Measurements from ENCODE around the gene FARS2. TPM values are rescaled to one million over a fixed set of nuclear protein-coding genes. Genes with fewer than 3 reads are reported as not detected.

FARS2 gene
- total RNA-seq, 2 experiments from 2014 or later = 16.7 to 20.2 TPM

- H3K9me3 Mint-ChIP-seq (ENCODE audit: insufficient read depth) = no peaks in the 10 kb centered on the region
- H3K27ac Mint-ChIP-seq = no peak overlapping the region
- peaks cover 32% of the 10 kb centered on the region for H3K36me3 Mint-ChIP-seq (ENCODE audit: low read depth)
- ATAC-seq (no peak), DNase-seq (no peak)
- no peak overlapping the region for H3K4me3 Mint-ChIP-seq
- POLR2A ChIA-PET = no interaction called here
- H3K27me3 Mint-ChIP-seq (ENCODE audit: low read depth) = no peaks in the 10 kb centered on the region
- CTCF ChIA-PET = no interaction called here
- no peaks in the 10 kb centered on the region for H3K4me1 Mint-ChIP-seq (ENCODE audit: low read depth)
Observed at GRCh38 chr6:5250451-5250850, 10.9 kb upstream of the FARS2 start.

GRCh38 chr6:5250911-5251310, 10.4 kb upstream of the FARS2 start:
- Mint-ChIP-seq H3K9me3 (ENCODE audit: insufficient read depth) (no peaks in the 10 kb centered on the region), H3K4me1 (ENCODE audit: low read depth) (no peaks in the 10 kb centered on the region), H3K4me3 (no peak overlapping the region), H3K27me3 (ENCODE audit: low read depth) (no peaks in the 10 kb centered on the region), H3K36me3 (ENCODE audit: low read depth) (peaks cover 32% of the 10 kb centered on the region), H3K27ac (no peak overlapping the region)
- DNase-seq (no peak), ATAC-seq (no peak)
- POLR2A ChIA-PET = no interaction called here
- CTCF ChIA-PET = interaction anchor here (3.6 kb wide), 1 partner anchor 108 kb away, joined by 21 read pairs; no protein-coding TSS in a partner anchor

- Mint-ChIP-seq H3K27me3 (ENCODE audit: low read depth) (no peaks in the 10 kb centered on the region), H3K36me3 (ENCODE audit: low read depth) (peaks cover 39% of the 10 kb centered on the region), H3K9me3 (ENCODE audit: insufficient read depth) (no peaks in the 10 kb centered on the region), H3K4me1 (ENCODE audit: low read depth) (peaks cover 28% of the 10 kb centered on the region), H3K27ac (no peak overlapping the region), H3K4me3 (no peak overlapping the region)
- CTCF ChIA-PET = interaction anchor here (0.8 to 4.3 kb wide), 6 partner anchors 21 to 113 kb away, joined by 3 to 19 read pairs (median 4); no protein-coding TSS in a partner anchor
- DNase-seq = no peak
- no peak for ATAC-seq
- POLR2A ChIA-PET = interaction anchor here (1.5 kb wide), 1 partner anchor 83 kb away, joined by 6 read pairs; no protein-coding TSS in a partner anchor
Observed at GRCh38 chr6:5256952-5257351, 4.4 kb upstream of the FARS2 start.

- ATAC-seq (no peak), DNase-seq (no peak)
- Mint-ChIP-seq H3K27ac (peak overlapping the region; percentile 48), H3K4me3 (no peak overlapping the region), H3K36me3 (ENCODE audit: low read depth) (peaks cover 36% of the 10 kb centered on the region), H3K4me1 (ENCODE audit: low read depth) (peaks cover 29% of the 10 kb centered on the region), H3K9me3 (ENCODE audit: insufficient read depth) (no peaks in the 10 kb centered on the region), H3K27me3 (ENCODE audit: low read depth) (no peaks in the 10 kb centered on the region)
- ChIA-PET CTCF (interaction anchor here (0.8 to 4.3 kb wide), 6 partner anchors 42 to 113 kb away, joined by 3 to 19 read pairs (median 4); no protein-coding TSS in a partner anchor), POLR2A (interaction anchor here (1.5 kb wide), 1 partner anchor 83 kb away, joined by 6 read pairs; no protein-coding TSS in a partner anchor)
Observed at GRCh38 chr6:5257400-5257799, 3.9 kb upstream of the FARS2 start.

GRCh38 chr6:5259428-5259827, 1.9 kb upstream of the FARS2 start:
- H3K9me3 Mint-ChIP-seq (ENCODE audit: insufficient read depth) = no peaks in the 10 kb centered on the region
- ChIA-PET POLR2A (interaction anchor here (0.8 to 0.9 kb wide), 2 partner anchors 84 to 116 kb away, joined by 3 to 4 read pairs; no protein-coding TSS in a partner anchor), CTCF (interaction anchor here (4.3 to 4.5 kb wide), 2 partner anchors 44 to 115 kb away, joined by 19 to 22 read pairs; no protein-coding TSS in a partner anchor)
- peak overlapping the region; percentile 99 for H3K4me3 Mint-ChIP-seq
- peaks cover 22% of the 10 kb centered on the region for H3K36me3 Mint-ChIP-seq (ENCODE audit: low read depth)
- H3K27me3 Mint-ChIP-seq (ENCODE audit: low read depth) = no peaks in the 10 kb centered on the region
- DNase-seq (no peak), ATAC-seq (no peak)
- peaks cover 33% of the 10 kb centered on the region for H3K4me1 Mint-ChIP-seq (ENCODE audit: low read depth)
- H3K27ac Mint-ChIP-seq = peak overlapping the region; percentile 100

GRCh38 chr6:5260111-5260620, 1.1 kb upstream of the FARS2 start:
- H3K27ac Mint-ChIP-seq = peak overlapping the region; percentile 100
- no peaks in the 10 kb centered on the region for H3K27me3 Mint-ChIP-seq (ENCODE audit: low read depth)
- POLR2A ChIA-PET = interaction anchor here (0.6 to 1.9 kb wide), 6 partner anchors 10 to 116 kb away, joined by 3 to 8 read pairs (median 4); no protein-coding TSS in a partner anchor
- H3K9me3 Mint-ChIP-seq (ENCODE audit: insufficient read depth) = no peaks in the 10 kb centered on the region
- H3K4me1 Mint-ChIP-seq (ENCODE audit: low read depth) = peaks cover 36% of the 10 kb centered on the region
- CTCF ChIA-PET = interaction anchor here (1.0 to 4.5 kb wide), 5 partner anchors 43 to 142 kb away, joined by 3 to 22 read pairs (median 13); no protein-coding TSS in a partner anchor
- ATAC-seq = peak; percentile 82
- peak; percentile 84 for DNase-seq
- peaks cover 17% of the 10 kb centered on the region for H3K36me3 Mint-ChIP-seq (ENCODE audit: low read depth)
- peak overlapping the region; percentile 99 for H3K4me3 Mint-ChIP-seq

- no peak for DNase-seq
- Mint-ChIP-seq H3K27me3 (ENCODE audit: low read depth) (no peaks in the 10 kb centered on the region), H3K9me3 (ENCODE audit: insufficient read depth) (no peaks in the 10 kb centered on the region), H3K4me3 (peak overlapping the region; percentile 99), H3K36me3 (ENCODE audit: low read depth) (peaks cover 20% of the 10 kb centered on the region), H3K27ac (peak overlapping the region; percentile 100), H3K4me1 (ENCODE audit: low read depth) (peaks cover 44% of the 10 kb centered on the region)
- ChIA-PET CTCF (interaction anchor here (0.8 to 4.5 kb wide), 4 partner anchors 42 to 118 kb away, joined by 3 to 22 read pairs (median 9); no protein-coding TSS in a partner anchor), POLR2A (interaction anchor here (1.0 to 1.9 kb wide), 6 partner anchors 9 to 118 kb away, joined by 3 to 8 read pairs (median 6); no protein-coding TSS in a partner anchor)
- no peak for ATAC-seq
Observed at GRCh38 chr6:5261545-5262109, 314 bp downstream of the FARS2 start.

- DNase-seq (no peak), ATAC-seq (no peak)
- POLR2A ChIA-PET = interaction anchor here (0.6 kb wide), 1 partner anchor 205 kb away, joined by 3 read pairs; no protein-coding TSS in a partner anchor
- Mint-ChIP-seq H3K9me3 (ENCODE audit: insufficient read depth) (no peaks in the 10 kb centered on the region), H3K27ac (no peak overlapping the region), H3K27me3 (ENCODE audit: low read depth) (no peaks in the 10 kb centered on the region), H3K36me3 (ENCODE audit: low read depth) (peaks cover 22% of the 10 kb centered on the region), H3K4me1 (ENCODE audit: low read depth) (peaks cover 20% of the 10 kb centered on the region), H3K4me3 (no peak overlapping the region)
- CTCF ChIA-PET = interaction anchor here (1.8 to 2.7 kb wide), 3 partner anchors 36 to 122 kb away, joined by 7 to 19 read pairs (median 14); no protein-coding TSS in a partner anchor
Observed at GRCh38 chr6:5266423-5266822, 5.1 kb downstream of the FARS2 start.

- POLR2A ChIA-PET = interaction anchor here (1.5 kb wide), 2 partner anchors 9 kb away, joined by 4 read pairs; partner anchors contain the start of genes FARS2 and LYRM4
Observed at GRCh38 chr6:5270093-5270680, 8.9 kb downstream of the FARS2 start.

GRCh38 chr6:5271926-5272325, 10.6 kb downstream of the FARS2 start:
- CTCF ChIA-PET = no interaction called here
- peaks cover 21% of the 10 kb centered on the region for H3K4me1 Mint-ChIP-seq (ENCODE audit: low read depth)

More at GRCh38 chr6:5270093-5270680, 8.9 kb downstream of the FARS2 start:
- peaks cover 25% of the 10 kb centered on the region for H3K36me3 Mint-ChIP-seq (ENCODE audit: low read depth)
- H3K27me3 Mint-ChIP-seq (ENCODE audit: low read depth) = no peaks in the 10 kb centered on the region
- no peaks in the 10 kb centered on the region for H3K9me3 Mint-ChIP-seq (ENCODE audit: insufficient read depth)
- CTCF ChIA-PET = interaction anchor here (0.9 to 1.5 kb wide), 2 partner anchors 76 to 127 kb away, joined by 3 to 4 read pairs; no protein-coding TSS in a partner anchor
- no peak overlapping the region for H3K27ac Mint-ChIP-seq
- peaks cover 28% of the 10 kb centered on the region for H3K4me1 Mint-ChIP-seq (ENCODE audit: low read depth)
- H3K4me3 Mint-ChIP-seq = no peak overlapping the region
- DNase-seq (no peak), ATAC-seq (no peak)

GRCh38 chr6:5274231-5274630, 12.9 kb downstream of the FARS2 start:
- H3K4me3 Mint-ChIP-seq = no peak overlapping the region
- no peak overlapping the region for H3K27ac Mint-ChIP-seq
- ATAC-seq = no peak
- POLR2A ChIA-PET = no interaction called here
- H3K9me3 Mint-ChIP-seq (ENCODE audit: insufficient read depth) = no peaks in the 10 kb centered on the region
- no peak for DNase-seq
- no peaks in the 10 kb centered on the region for H3K27me3 Mint-ChIP-seq (ENCODE audit: low read depth)
- CTCF ChIA-PET = interaction anchor here (0.8 to 1.8 kb wide), 5 partner anchors 10 to 131 kb away, joined by 3 to 8 read pairs (median 4); no protein-coding TSS in a partner anchor
- H3K4me1 Mint-ChIP-seq (ENCODE audit: low read depth) = peaks cover 26% of the 10 kb centered on the region
- peaks cover 12% of the 10 kb centered on the region for H3K36me3 Mint-ChIP-seq (ENCODE audit: low read depth)

More at GRCh38 chr6:5271926-5272325, 10.6 kb downstream of the FARS2 start:
- no peak overlapping the region for H3K4me3 Mint-ChIP-seq
- no peaks in the 10 kb centered on the region for H3K9me3 Mint-ChIP-seq (ENCODE audit: insufficient read depth)
- H3K36me3 Mint-ChIP-seq (ENCODE audit: low read depth) = peaks cover 20% of the 10 kb centered on the region
- no peak overlapping the region for H3K27ac Mint-ChIP-seq
- no peak for DNase-seq
- no peaks in the 10 kb centered on the region for H3K27me3 Mint-ChIP-seq (ENCODE audit: low read depth)
- POLR2A ChIA-PET = no interaction called here
- no peak for ATAC-seq
